Right ventricle myocardium inferior (tissue), 1 donor: ENCODE measurements around the gene DLG2. TPM values are rescaled to one million over a fixed set of nuclear protein-coding genes. Genes with fewer than 3 reads are reported as not detected.
A peak's percentile ranks its signal among the peaks of the same experiment; 100 is the strongest.
"Not testable (repeated sequence)": the region's sequence is repeated elsewhere in the genome, so short reads cannot be mapped to it uniquely, and the experiment has no call there.

Experiments used
- ATAC-seq: fragments of 200-7000 bp; cut with Tn5 transposase; one replicate; pipeline ENCODE4 v1.9.1; 2020; ENCODE audit warnings: mild to moderate bottlenecking, moderate library complexity
- DNase-seq: peaks from one replicate; pipeline ENCODE4 v3.0.0; 2021; ENCODE audit errors: missing footprints
- intact Hi-C: fragments of 100-400 bp; cut with DNase I; formaldehyde crosslinking; loops from one replicate; pipeline ENCODE4 v1.11.0; 2022
- total RNA-seq: library from RNA; stranded (reverse); fragmentation: NEBNext Ultra II Directional; extraction: Animal tissue kit (Norgen Biotek cat#: 25700); gene quantifications from one replicate; pipeline ENCODE4 v1.2.1, GENCODE V29; 2021
- donor health status: DM: no; HTN: yes; CAD: no; lungs with severe emphysema.

Gene DLG2
- total RNA-seq, 1 donor from 2014 or later, result 5.7 TPM

DNA sequence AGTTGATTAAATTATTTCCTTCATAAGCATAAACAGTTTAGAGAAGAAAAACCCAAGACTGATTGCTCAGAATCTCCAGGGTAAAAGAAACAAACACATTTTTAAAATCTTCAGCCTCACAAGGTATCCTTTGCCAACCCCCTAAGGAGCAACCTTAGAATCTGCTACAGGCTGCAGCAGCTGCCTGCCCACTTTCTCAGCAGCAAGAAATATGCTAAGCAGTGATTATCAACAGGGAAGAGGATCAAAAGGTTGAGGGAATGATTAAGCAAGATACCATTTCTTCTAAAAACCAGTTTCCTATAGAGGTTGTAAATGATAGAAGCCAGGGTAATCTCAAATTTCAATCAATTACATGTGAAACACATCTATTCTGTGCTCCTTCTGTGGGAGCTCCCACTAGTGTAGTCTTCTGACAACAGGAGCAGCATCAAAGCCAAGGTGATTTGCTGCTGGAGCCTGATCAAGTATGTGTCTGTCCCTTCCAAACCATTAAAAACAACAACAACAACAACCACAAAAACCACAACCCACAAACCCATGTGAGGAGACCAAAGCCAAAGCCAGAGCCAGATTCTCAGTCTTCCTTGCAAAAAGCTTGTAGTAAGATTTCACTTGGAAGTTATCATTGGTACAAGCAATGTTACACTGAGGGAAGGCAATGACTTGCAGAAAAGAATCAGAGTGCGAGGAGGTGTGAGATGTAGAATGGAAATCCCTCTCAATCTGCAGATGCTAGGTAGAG lies 761.2 kb downstream of the DLG2 start:
- intact Hi-C loops, result no loop called here
- DNase-seq, result no peak
- ATAC-seq, result no peak

DNA sequence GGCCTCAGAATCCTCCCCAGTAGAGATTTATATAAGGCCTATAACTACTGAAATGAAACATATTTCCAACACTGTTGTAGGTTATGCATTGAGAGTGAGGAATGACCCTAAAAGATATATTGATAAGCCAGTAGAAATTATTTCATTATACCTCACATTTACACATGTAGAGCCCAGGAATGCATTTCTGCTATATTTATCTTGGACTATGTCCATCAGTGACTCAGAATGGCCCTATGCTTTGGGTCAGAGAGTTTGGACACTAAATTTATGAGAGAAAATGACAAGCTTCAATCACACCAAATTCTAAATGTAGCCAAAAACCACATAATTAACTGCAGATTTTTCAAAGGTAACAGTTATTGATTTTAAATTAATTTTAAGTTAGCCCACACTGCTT lies 761.9 kb downstream of the DLG2 start:
- intact Hi-C loops, result no loop called here
- no peak for DNase-seq
- no peak for ATAC-seq

DNA sequence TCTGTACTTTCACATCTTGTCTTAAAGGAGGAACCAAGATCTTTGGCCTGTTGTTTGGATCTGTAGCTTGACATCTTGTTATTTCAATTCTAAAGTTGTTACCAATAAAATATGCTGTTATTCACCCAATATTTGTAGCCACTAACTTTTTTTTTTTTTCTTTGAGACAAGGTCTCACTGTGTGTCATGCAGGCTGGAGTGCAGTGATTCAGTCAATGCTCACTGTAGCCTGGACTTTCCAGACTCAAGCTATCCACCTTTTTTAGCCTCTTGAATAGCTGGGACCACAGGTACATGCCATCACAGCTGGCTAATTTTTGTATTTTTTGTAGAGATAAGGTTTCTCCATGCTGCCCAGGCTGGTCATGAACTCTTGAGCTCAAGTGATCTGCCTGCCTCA lies 769.4 kb downstream of the DLG2 start:
- intact Hi-C loops, result no loop called here
- ATAC-seq, result no peak

DNA sequence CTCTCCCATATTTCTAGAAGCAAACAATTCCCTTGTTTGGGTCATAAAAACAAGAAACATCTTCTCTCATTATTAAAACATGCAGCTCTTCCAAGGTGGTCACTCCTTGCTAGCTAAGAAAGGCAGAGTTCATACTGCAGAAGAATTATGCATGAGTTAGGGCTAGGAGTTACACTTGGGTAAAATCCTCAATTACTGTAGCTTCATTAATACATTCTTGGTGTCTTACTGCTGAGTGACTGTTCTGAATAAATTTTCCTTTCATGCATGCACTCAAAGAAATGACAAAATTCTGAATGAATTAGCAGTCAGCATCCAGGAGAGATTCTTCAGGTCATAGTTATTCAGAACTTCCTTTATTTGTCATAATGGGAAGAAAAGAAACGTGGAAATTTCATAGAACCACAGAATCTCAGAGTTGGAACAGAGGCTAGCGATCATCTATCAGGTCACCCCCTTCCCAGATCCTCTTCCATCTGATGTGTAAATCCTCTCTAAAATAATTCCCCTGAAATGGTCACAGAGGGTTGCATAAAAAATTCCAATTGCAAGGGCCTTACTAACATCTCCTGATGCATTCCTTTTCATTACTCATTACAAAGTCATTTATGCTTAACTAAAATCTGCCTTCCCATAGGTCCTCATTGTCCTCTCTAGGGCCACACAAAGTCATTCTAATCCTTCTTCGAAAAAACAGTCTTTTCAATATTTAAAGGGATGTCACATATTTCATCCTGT lies 771.5 kb downstream of the DLG2 start:
- intact Hi-C loops, result no loop called here
- no peak for ATAC-seq
- no peak for DNase-seq

More for the DNA sequence above, 769.4 kb downstream of the DLG2 start:
- no peak for DNase-seq

GRCh38 chr11:84854498-84854880 lies 772.7 kb downstream of the DLG2 start:
- DNase-seq, result no peak
- intact Hi-C loops, result no loop called here
- ATAC-seq, result no peak

DNA sequence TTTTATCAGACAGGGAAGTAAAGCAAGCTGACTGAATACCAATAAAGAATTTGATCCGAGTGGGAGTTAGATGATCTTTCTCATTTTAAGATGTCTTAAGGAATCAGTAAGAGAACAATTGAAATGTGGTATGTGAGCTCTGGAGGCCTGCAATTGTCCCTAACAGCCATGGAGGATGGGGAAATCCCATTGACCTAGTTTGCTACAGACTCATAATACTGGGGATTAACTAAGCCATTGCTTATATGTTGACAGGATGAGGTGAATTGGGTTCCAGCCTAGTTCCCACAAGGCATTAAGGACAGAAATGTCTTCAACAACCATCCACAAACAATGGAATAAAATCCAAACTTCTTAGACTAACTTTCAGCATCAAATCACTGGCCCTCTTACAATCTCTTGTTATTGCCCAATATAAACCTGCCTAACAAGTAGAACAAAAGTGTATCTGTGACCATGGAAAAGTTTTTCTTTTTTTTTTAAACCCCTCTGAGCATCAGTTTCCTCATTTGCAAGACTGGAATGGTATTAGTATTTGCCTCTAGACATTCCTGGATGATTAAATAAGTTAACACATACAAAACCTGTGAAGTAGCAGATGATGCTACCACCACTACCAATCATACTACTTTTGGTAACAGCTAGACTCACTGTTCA lies 773.2 kb downstream of the DLG2 start:
- intact Hi-C loops, result no loop called here
- no peak for DNase-seq
- no peak for ATAC-seq

DNA sequence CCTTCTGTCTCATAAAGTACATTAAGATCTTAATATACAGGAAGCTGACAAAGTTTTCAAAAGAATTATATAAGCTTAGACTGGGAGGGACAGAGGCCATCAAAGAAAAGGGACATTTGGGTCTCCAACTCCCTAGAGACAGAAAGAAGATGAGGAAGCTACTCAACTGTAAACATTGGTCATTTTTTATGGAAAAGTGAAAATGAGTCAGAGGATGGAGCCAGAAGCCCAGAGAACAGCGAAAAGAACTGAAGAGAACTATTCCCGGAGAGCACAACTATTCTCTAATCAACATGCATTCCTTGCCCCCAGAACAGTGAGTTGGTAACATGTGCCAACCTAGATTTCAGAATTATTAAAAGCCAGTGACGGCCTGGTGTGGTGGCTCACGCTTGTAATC lies 779.3 kb downstream of the DLG2 start:
- ATAC-seq (no peak), DNase-seq (no peak)
- intact Hi-C loops, result no loop called here

GRCh38 chr11:84840201-84840600 lies 786.9 kb downstream of the DLG2 start:
- ATAC-seq, DNase-seq, intact Hi-C loops: not testable (repeated sequence)

DNA sequence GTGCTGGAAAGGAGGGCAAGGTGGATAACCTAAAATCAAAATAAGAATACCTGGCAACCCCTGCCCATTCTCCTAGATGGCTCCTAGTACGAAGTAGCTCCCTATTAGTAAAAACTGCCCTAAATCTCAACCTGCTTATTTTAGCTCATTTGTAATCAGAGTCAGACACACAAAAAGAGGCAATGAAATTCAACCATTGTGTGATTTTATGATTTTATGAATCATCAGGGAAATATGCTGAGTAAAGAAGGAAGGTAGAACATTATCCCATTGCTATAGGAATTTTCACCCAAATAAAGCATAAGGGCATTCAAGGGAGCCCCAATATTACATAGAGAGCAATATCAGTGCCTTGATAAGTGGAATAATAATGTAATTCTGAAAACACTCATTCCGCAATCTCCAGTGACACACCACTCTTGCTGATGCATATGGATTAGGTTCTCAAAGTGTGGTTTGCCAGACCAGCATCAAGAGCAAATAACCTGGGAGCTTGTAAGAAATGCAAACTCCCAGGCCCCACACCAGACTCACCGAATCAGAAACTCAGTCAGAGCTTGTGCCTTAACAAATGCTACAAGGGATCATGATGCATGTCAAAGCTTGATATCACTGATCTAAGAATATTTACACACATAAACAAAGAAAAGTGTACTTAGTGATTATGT lies 789.6 kb downstream of the DLG2 start:
- intact Hi-C loops, result no loop called here
- ATAC-seq, result no peak
- DNase-seq, result no peak

DNA sequence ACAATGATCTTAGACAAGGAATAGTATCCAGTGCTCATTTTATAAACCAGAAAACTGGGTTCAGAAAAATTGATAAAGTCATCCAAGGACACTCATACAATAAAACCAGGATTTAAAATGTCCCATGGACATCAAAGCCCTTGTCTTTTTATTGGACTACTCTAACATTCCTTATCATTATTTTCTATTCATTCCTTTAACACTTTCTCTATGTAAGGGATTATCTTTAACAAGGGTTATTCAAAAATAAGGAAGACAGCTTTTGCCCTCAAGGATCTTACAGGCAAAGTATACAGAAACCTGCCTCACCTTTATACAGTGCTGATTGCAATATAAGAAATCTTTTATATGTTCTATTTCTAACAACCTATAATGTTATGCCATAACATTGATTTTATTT lies 790.8 kb downstream of the DLG2 start:
- ATAC-seq, result no peak
- intact Hi-C loops, result no loop called here
- no peak for DNase-seq

- no peak for DNase-seq
- no peak for ATAC-seq
- intact Hi-C loops, result no loop called here
Observed at GRCh38 chr11:84833488-84834088, 793.6 kb downstream of the DLG2 start.

- intact Hi-C loops, result no loop called here
- ATAC-seq, result no peak
- no peak for DNase-seq
Observed at GRCh38 chr11:84830372-84830771, 796.8 kb downstream of the DLG2 start.

GRCh38 chr11:84829162-84829561 lies 798.0 kb downstream of the DLG2 start:
- ATAC-seq (no peak), DNase-seq (no peak)
- intact Hi-C loops, result no loop called here

- intact Hi-C loops, result no loop called here
- DNase-seq (no peak), ATAC-seq (no peak)
Observed at GRCh38 chr11:84828616-84829015, 798.5 kb downstream of the DLG2 start.

DNA sequence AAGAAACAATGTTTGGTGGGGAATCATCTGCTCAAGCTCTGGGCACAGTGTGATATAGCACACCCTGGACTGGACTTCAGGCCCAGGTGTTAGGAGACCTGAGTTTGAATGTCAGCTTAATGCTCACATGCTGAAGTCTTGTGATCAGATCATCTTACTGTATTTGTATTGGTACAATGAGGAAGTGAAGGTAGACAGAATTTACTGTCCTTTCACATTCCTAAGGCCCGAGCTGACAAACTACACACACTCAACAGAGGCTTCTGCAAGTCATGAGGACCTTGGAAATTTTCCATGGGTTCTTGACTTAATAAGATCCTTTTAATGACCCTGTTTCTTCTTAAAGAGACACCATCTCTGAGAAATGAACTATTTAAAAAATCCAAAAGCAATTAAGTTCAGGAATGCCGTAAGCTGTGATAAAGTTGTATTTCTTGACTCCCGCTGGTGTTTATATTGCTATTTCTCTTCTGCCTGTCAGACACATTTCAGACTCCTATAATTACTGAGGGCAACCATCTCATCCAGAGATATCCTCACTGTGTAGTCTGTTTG lies 802.0 kb downstream of the DLG2 start:
- intact Hi-C loops, result no loop called here
- ATAC-seq, result no peak
- no peak for DNase-seq

DNA sequence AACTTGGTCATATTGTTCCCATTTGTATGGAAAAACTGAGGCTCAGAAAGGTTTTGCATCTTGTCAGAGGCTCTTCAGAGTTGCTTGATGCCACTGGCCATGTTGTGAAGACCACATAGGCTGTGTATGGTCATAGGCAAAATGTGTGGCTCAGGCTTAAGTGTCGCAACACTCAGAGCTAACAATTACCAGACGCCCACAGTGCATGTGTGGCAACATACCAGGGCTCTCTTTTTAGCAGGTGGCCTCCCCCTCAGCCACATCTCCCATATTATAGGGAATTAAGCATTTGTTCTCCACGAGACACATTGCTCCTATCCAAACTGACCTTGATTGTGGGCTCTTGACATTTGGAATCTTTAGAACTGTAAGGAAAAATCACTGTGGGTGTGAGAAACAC lies 802.5 kb downstream of the DLG2 start:
- intact Hi-C loops, result no loop called here
- ATAC-seq, result no peak
- DNase-seq, result no peak

DNA sequence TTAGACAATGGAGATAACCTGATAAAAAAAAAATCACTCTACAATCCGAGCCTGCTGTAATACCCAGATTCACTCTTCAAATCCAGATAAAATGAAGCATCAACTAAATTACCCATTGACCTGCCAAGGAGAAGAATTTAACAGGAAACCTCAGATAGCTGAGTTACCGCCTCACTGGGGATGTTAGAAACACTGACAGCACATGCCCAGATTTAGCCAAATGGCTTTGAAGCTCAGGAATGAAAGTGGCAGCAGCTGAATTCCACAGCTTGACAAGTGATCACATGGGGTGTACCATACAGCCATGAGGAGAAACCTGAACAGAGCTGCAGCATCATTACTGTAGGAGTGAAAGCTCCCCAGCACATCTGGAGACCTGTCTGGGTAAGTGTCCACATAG lies 807.6 kb downstream of the DLG2 start:
- DNase-seq (no peak), ATAC-seq (peak; percentile 64)
- intact Hi-C loops, result no loop called here

GRCh38 chr11:84819128-84819527 lies 808.0 kb downstream of the DLG2 start:
- ATAC-seq (peak; percentile 16), DNase-seq (no peak)
- intact Hi-C loops, result no loop called here

GRCh38 chr11:84817998-84818397 lies 809.1 kb downstream of the DLG2 start:
- intact Hi-C loops, result no loop called here
- no peak for DNase-seq
- ATAC-seq, result no peak
